PFSK-1 (cell line): ENCODE data around the gene TGFBR3L.

Experiments
- POLR2AphosphoS5 ChIP-seq: IDR thresholded peaks from 2 replicates; pipeline ENCODE4 v1.6.1; 2012; ENCODE audit warnings: low read depth, mild to moderate bottlenecking, control low read depth, low read length, moderate library complexity
- SIN3A ChIP-seq: IDR thresholded peaks from 2 replicates; pipeline ENCODE4 v1.6.1; 2012; ENCODE audit warnings: mild to moderate bottlenecking, low read length, moderate library complexity, borderline replicate concordance; ENCODE audit not compliant: insufficient read depth
- TAF1 ChIP-seq: IDR thresholded peaks from 2 replicates; pipeline ENCODE4 v1.6.1; 2012; ENCODE audit warnings: low read length, control low read depth, borderline replicate concordance; ENCODE audit not compliant: insufficient read depth

DNA sequence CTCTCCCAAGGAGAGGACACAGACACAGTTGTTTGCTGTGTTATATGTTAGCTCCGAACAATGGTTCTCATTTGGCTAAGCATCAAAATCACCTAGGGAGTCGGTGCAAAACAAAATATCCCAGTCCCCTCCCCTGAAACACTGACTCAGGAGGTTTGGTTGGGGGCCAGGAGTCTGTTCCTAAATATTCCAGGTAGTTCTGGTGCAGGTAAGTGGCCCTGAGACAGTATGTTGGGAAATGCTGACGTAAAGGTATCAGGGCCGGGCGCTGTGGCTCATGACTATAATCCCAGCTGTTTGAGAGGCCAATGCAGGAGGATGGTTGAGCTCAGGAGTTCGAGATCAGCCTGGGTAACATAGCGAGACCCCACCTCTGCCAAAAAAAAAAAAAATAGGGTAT is 13.3 kb upstream of the TGFBR3L start:
- TF ChIP-seq SIN3A (no peak), POLR2AphosphoS5 (no peak), TAF1 (no peak)
